H7 (cell line): ENCODE results near the gene ELF2. TPM values are rescaled to one million over a fixed set of nuclear protein-coding genes. Genes with fewer than 3 reads are reported as not detected.
"Not testable (repeated sequence)": the region's sequence is repeated elsewhere in the genome, so short reads cannot be mapped to it uniquely, and the experiment has no call there.

Experiments
- DNase-seq: peaks from one replicate; pipeline ENCODE4 v3.0.0; 2012
- H3K27me3 ChIP-seq: 2 replicates; pipeline ENCODE4 v1.6.0; 2011; ENCODE audit warnings: mild to moderate bottlenecking, low read length; ENCODE audit not compliant: control insufficient read depth, insufficient read depth
- H3K36me3 ChIP-seq: replicated peaks from 2 replicates; pipeline ENCODE4 v1.5.1; 2011; ENCODE audit warnings: low read length; ENCODE audit not compliant: control insufficient read depth, insufficient read depth
- H3K4me3 ChIP-seq: 2 replicates; pipeline ENCODE4 v1.5.1; 2011; ENCODE audit warnings: low read depth, mild to moderate bottlenecking, control low read depth, low read length, moderate library complexity; ENCODE audit not compliant: insufficient read depth
- total RNA-seq: library from RNA; depleted of rRNA; stranded (reverse); fragments of >200 nt; shearing (Covaris generic); gene quantifications from 2 replicates; pipeline ENCODE4 v1.2.3, GENCODE V29; 2014

ELF2 gene
- total RNA-seq, 1 experiment from 2014 or later = 29.9 TPM

GRCh38 chr4:139085141-139085540 is 91.9 kb downstream of the ELF2 start:
- Histone ChIP-seq H3K4me3 (no peak overlapping the region; the same call in 1 of the 2 replicates), H3K27me3 (no peaks in the 10 kb centered on the region), H3K36me3 (no peaks in the 10 kb centered on the region)
- DNase-seq = no peak

- no peak for DNase-seq
- Histone ChIP-seq H3K27me3 (no peaks in the 10 kb centered on the region), H3K36me3 (no peaks in the 10 kb centered on the region), H3K4me3 (peak overlapping the region; percentile 92)
These were observed 92.3 kb downstream of the ELF2 start for GRCh38 chr4:139084804-139085093.

GRCh38 chr4:139083956-139084803 is 92.8 kb downstream of the ELF2 start:
- DNase-seq = peak; percentile 89
- H3K27me3 ChIP-seq = no peaks in the 10 kb centered on the region
- H3K36me3 ChIP-seq = no peaks in the 10 kb centered on the region

GRCh38 chr4:139083607-139083955 is 93.4 kb downstream of the ELF2 start:
- peak; percentile 78 for DNase-seq

More at GRCh38 chr4:139083956-139084803, 92.8 kb downstream of the ELF2 start:
- H3K4me3 ChIP-seq = peak overlapping the region; percentile 92

GRCh38 chr4:139082750-139083606 is 94.0 kb downstream of the ELF2 start:
- Histone ChIP-seq H3K27me3 (no peaks in the 10 kb centered on the region), H3K4me3 (peak overlapping the region; percentile 92), H3K36me3 (no peaks in the 10 kb centered on the region)
- peak; percentile 89 for DNase-seq

More at GRCh38 chr4:139083607-139083955, 93.4 kb downstream of the ELF2 start:
- Histone ChIP-seq H3K4me3 (peak overlapping the region; percentile 92), H3K27me3 (no peaks in the 10 kb centered on the region), H3K36me3 (no peaks in the 10 kb centered on the region)

- DNase-seq = no peak
- H3K36me3 ChIP-seq = no peaks in the 10 kb centered on the region
- H3K4me3 ChIP-seq = no peak overlapping the region
- no peaks in the 10 kb centered on the region for H3K27me3 ChIP-seq
These were observed 98.1 kb downstream of the ELF2 start for GRCh38 chr4:139078926-139079325.

- no peak for DNase-seq
- Histone ChIP-seq H3K36me3 (no peaks in the 10 kb centered on the region), H3K4me3 (no peak overlapping the region), H3K27me3 (no peaks in the 10 kb centered on the region)
These were observed 99.3 kb downstream of the ELF2 start for GRCh38 chr4:139077567-139078355.

GRCh38 chr4:139076016-139076744 is 100.8 kb downstream of the ELF2 start:
- Histone ChIP-seq H3K4me3 (no peak overlapping the region), H3K36me3 (peaks cover 3% of the 10 kb centered on the region), H3K27me3 (no peaks in the 10 kb centered on the region)
- DNase-seq = no peak

- H3K4me3 ChIP-seq = no peak overlapping the region
- DNase-seq = no peak
- no peaks in the 10 kb centered on the region for H3K27me3 ChIP-seq
- peaks cover 12% of the 10 kb centered on the region for H3K36me3 ChIP-seq
These were observed 116.4 kb downstream of the ELF2 start for GRCh38 chr4:139060591-139060990.

GRCh38 chr4:139059026-139059425 is 118.0 kb downstream of the ELF2 start:
- H3K27me3 ChIP-seq, H3K36me3 ChIP-seq, H3K4me3 ChIP-seq, DNase-seq: not testable (repeated sequence)

GRCh38 chr4:139054791-139055505 is 122.1 kb downstream of the ELF2 start:
- peaks cover 5% of the 10 kb centered on the region for H3K36me3 ChIP-seq
- H3K27me3 ChIP-seq = no peaks in the 10 kb centered on the region
- no peak overlapping the region for H3K4me3 ChIP-seq
- no peak for DNase-seq

GRCh38 chr4:139053909-139054308 is 123.1 kb downstream of the ELF2 start:
- Histone ChIP-seq H3K27me3 (no peaks in the 10 kb centered on the region), H3K4me3 (no peak overlapping the region), H3K36me3 (peaks cover 1% of the 10 kb centered on the region)
- no peak for DNase-seq

GRCh38 chr4:139050446-139050845 is 126.6 kb downstream of the ELF2 start:
- no peak overlapping the region for H3K4me3 ChIP-seq
- DNase-seq = no peak
- no peaks in the 10 kb centered on the region for H3K27me3 ChIP-seq
- no peaks in the 10 kb centered on the region; the same call in none of the 2 replicates for H3K36me3 ChIP-seq
